HCT116 (cell line): ENCODE results near the gene CCSER1. TPM values are rescaled to one million over a fixed set of nuclear protein-coding genes. Genes with fewer than 3 reads are reported as not detected.

ENCODE experiments used
- ATAC-seq: fragments of 200-7000 bp; cut with Tn5 transposase; 2 replicates; pipeline ENCODE4 v1.9.1; 2020; ENCODE audit warnings: mild to moderate bottlenecking, moderate library complexity
- BruUV-seq: library from RNA; stranded (reverse); fragments of 400-500 nt; replicated peaks from 2 replicates; lab custom pipeline; 2021; lab: Mats Ljungman, UMichigan
- CTCF ChIA-PET: fragments of 300-600 bp; sonication (Branson Sonifier 250); formaldehyde crosslinking; loops from one replicate; lab custom pipeline; 2021; ENCODE audit warnings: antibody characterized with exemption; lab: Charles Lee
- POLR2A ChIA-PET: fragments of 300-600, 350-600 bp; sonication (Branson Sonifier 250); formaldehyde crosslinking; loops from one replicate; lab custom pipeline; 2021; ENCODE audit warnings: antibody characterized with exemption; lab: Charles Lee
- RAD21 ChIA-PET, 2 experiments: fragments of 300-600 bp; sonication (Branson Sonifier 250); formaldehyde crosslinking; loops; one replicate each; lab custom pipeline; 2023; ENCODE audit warnings: low total read pairs in 2 of 2; ENCODE audit not compliant: uncharacterized antibody in 2 of 2, unreplicated experiment in 2 of 2, low non-redundant PET in 1 of 2; lab: Charles Lee
- DNase-seq: peaks from one replicate; pipeline ENCODE4 v3.0.0-alpha.2; 2010; ENCODE audit warnings: low read depth, low spot score
- H2AFZ ChIP-seq: fragments of 200-600 bp; shearing (Covaris generic), sonication (generic); 2 replicates; pipeline ENCODE4 v1.6.1; 2017; ENCODE audit warnings: low read depth, mixed run types, mixed read lengths, antibody characterized with exemption, low read length; ENCODE audit not compliant: poor library complexity, severe bottlenecking
- H3K27ac ChIP-seq: 2 replicates; pipeline ENCODE4 v1.5.1; 2012; ENCODE audit warnings: low read depth, low read length
- H3K27me3 ChIP-seq: fragments of 200-600 bp; sonication (generic); 2 replicates; pipeline ENCODE4 v1.6.1; 2016; ENCODE audit warnings: mixed run types, low read length, mixed read lengths; ENCODE audit not compliant: insufficient read depth
- H3K36me3 ChIP-seq, 2 experiments: fragments of 200-500 bp in 1 of 2; fragments of 200-600 bp in 1 of 2; sonication (Bioruptor generic) in 1 of 2; sonication (generic) in 1 of 2; 2 replicates each; pipeline versions ENCODE4 v1.5.1 to v1.6.1; 2014 to 2016; ENCODE audit warnings: low read length in 2 of 2, inconsistent platforms in 1 of 2, mixed read lengths in 1 of 2, mixed run types in 1 of 2; ENCODE audit not compliant: insufficient read depth in 2 of 2, control insufficient read depth in 1 of 2
- H3K4me1 ChIP-seq, 2 experiments: fragments of 200-600 bp in 1 of 2; sonication (generic) in 1 of 2; 2 replicates each; pipeline versions ENCODE4 v1.5.1 to v1.6.1; 2012 to 2017; ENCODE audit warnings: low read length in 2 of 2, inconsistent platforms in 1 of 2, mild to moderate bottlenecking in 1 of 2, mixed read lengths in 1 of 2, mixed run types in 1 of 2, moderate library complexity in 1 of 2; ENCODE audit not compliant: insufficient read depth in 2 of 2, control insufficient read depth in 1 of 2
- H3K4me2 ChIP-seq: fragments of 200-600 bp; sonication (generic); 2 replicates; pipeline ENCODE4 v1.6.1; 2017; ENCODE audit warnings: mixed run types, low read length, mixed read lengths
- H3K4me3 ChIP-seq, 2 experiments: fragments of 200-600 bp in 1 of 2; sonication (generic) in 1 of 2; replicated peaks in 1 of 2; 2 replicates each; pipeline ENCODE4 v1.5.1; 2011 to 2016; ENCODE audit warnings: low read length in 2 of 2, control low read depth in 1 of 2, low read depth in 1 of 2, mild to moderate bottlenecking in 1 of 2, mixed read lengths in 1 of 2, mixed run types in 1 of 2
- H3K79me2 ChIP-seq: fragments of 200-600 bp; sonication (generic); 2 replicates; pipeline ENCODE4 v1.6.1; 2017; ENCODE audit warnings: mild to moderate bottlenecking, mixed run types, low read length, moderate library complexity, mixed read lengths; ENCODE audit not compliant: insufficient read depth
- H3K9ac ChIP-seq: fragments of 200-600 bp; sonication (generic); 2 replicates; pipeline ENCODE4 v1.6.1; 2016; ENCODE audit warnings: low read length, mixed read lengths
- H3K9me2 ChIP-seq: fragments of 200-600 bp; sonication (generic), shearing (Covaris generic); 2 replicates; pipeline ENCODE4 v1.6.1; 2017; ENCODE audit warnings: mixed run types, mild to moderate bottlenecking, moderate library complexity; ENCODE audit not compliant: insufficient read depth
- H3K9me3 ChIP-seq, 2 experiments: fragments of 200-500 bp in 1 of 2; fragments of 200-600 bp in 1 of 2; sonication (Bioruptor generic) in 1 of 2; sonication (generic) in 1 of 2; 2 replicates each; pipeline ENCODE4 v1.6.1; 2014 to 2017; ENCODE audit warnings: low read length in 2 of 2, mixed read lengths in 2 of 2, inconsistent platforms in 1 of 2, low read depth in 1 of 2, mild to moderate bottlenecking in 1 of 2, mixed run types in 1 of 2, moderate library complexity in 1 of 2; ENCODE audit not compliant: control insufficient read depth in 1 of 2, insufficient read depth in 1 of 2
- H4K20me1 ChIP-seq: fragments of 200-600 bp; sonication (generic), shearing (Covaris generic); 2 replicates; pipeline ENCODE4 v1.6.1; 2017; ENCODE audit warnings: mixed run types, mild to moderate bottlenecking, moderate library complexity; ENCODE audit not compliant: insufficient read depth
- CBX3 ChIP-seq: IDR thresholded peaks from 2 replicates; pipeline ENCODE4 v1.6.1; 2012; ENCODE audit warnings: low read depth
- CEBPB ChIP-seq: IDR thresholded peaks from 2 replicates; pipeline ENCODE4 v1.6.1; 2012; ENCODE audit warnings: low read depth
- EGR1 ChIP-seq: IDR thresholded peaks from 2 replicates; pipeline ENCODE4 v1.6.1; 2012; ENCODE audit warnings: low read depth
- ELF1 ChIP-seq: IDR thresholded peaks from 2 replicates; pipeline ENCODE4 v1.6.1; 2012; ENCODE audit warnings: low read depth, borderline replicate concordance
- EZH2 ChIP-seq: fragments of 200-600 bp; sonication (generic); IDR thresholded peaks from 2 replicates; pipeline ENCODE4 v1.6.1; 2017; ENCODE audit warnings: antibody characterized with exemption, mixed run types
- EZH2phosphoT487 ChIP-seq: fragments of 200-600 bp; IDR thresholded peaks from 2 replicates; pipeline ENCODE4 v1.6.1; 2018; ENCODE audit warnings: antibody characterized with exemption, borderline replicate concordance
- FOSL1 ChIP-seq: IDR thresholded peaks from 2 replicates; pipeline ENCODE4 v1.6.1; 2012; ENCODE audit warnings: low read depth
- JUND ChIP-seq: IDR thresholded peaks from 2 replicates; pipeline ENCODE4 v1.6.1; 2012
- POLR2A ChIP-seq: IDR thresholded peaks from 2 replicates; pipeline ENCODE4 v1.7.0; 2011; ENCODE audit warnings: borderline replicate concordance; ENCODE audit not compliant: insufficient read depth, insufficient read length; ENCODE audit errors: extremely low read depth
- POLR2AphosphoS5 ChIP-seq: IDR thresholded peaks from 2 replicates; pipeline ENCODE4 v1.6.1; 2011; ENCODE audit warnings: mild to moderate bottlenecking, low read depth, low read length, moderate library complexity
- RAD21 ChIP-seq: IDR thresholded peaks from 2 replicates; pipeline ENCODE4 v1.6.1; 2012; ENCODE audit warnings: low read depth, mild to moderate bottlenecking
- SIN3A ChIP-seq: IDR thresholded peaks from 2 replicates; pipeline ENCODE4 v1.6.1; 2012; ENCODE audit warnings: low read depth
- SP1 ChIP-seq: IDR thresholded peaks from 2 replicates; pipeline ENCODE4 v1.6.1; 2012; ENCODE audit warnings: low read depth
- SRF ChIP-seq: IDR thresholded peaks from 2 replicates; pipeline ENCODE4 v1.6.1; 2012; ENCODE audit warnings: low read depth
- TCF7L2 ChIP-seq: IDR thresholded peaks from 2 replicates; pipeline ENCODE4 v1.7.0; 2011; ENCODE audit warnings: borderline replicate concordance, inconsistent platforms; ENCODE audit not compliant: insufficient read depth, insufficient read length; ENCODE audit errors: extremely low read depth
- ZFX ChIP-seq: fragments of 450-650 bp; IDR thresholded peaks from 2 replicates; pipeline ENCODE4 v1.6.1; 2017
- ZNF274 ChIP-seq: fragments of 200-500 bp; sonication (Bioruptor generic); IDR thresholded peaks from 2 replicates; pipeline ENCODE4 v1.6.1; 2014; ENCODE audit warnings: mild to moderate bottlenecking, low read depth, low read length, inconsistent platforms
- intact Hi-C: fragments of 100-400 bp; cut with micrococcal nuclease; formaldehyde crosslinking; loops from 2 replicates; pipeline ENCODE4 v1.10.0; 2022
- total RNA-seq: library from RNA; stranded (reverse); gene quantifications from one replicate; pipeline ENCODE4 v1.2.1, GENCODE V29; 2021; ENCODE audit not compliant: unreplicated experiment
- TF ChIP-seq, protein P1 (sequence below), 3 experiments: fragments of 200-600 bp in 1 of 3; sonication (generic) in 1 of 3; IDR thresholded peaks in 2 of 3; conservative IDR thresholded peaks in 1 of 3; 2 replicates each; pipeline ENCODE4 v1.5.1; 2012 to 2017; ENCODE audit warnings: low read depth in 2 of 3, low read length in 2 of 3, antibody characterized with exemption in 1 of 3, borderline replicate concordance in 1 of 3, control low read depth in 1 of 3, mild to moderate bottlenecking in 1 of 3, mixed read lengths in 1 of 3, mixed run types in 1 of 3, moderate library complexity in 1 of 3; ENCODE audit not compliant: insufficient read depth in 1 of 3
- TF ChIP-seq, protein P2 (sequence below): IDR thresholded peaks from 2 replicates; pipeline ENCODE4 v1.6.1; 2012; ENCODE audit warnings: low read depth
- TF ChIP-seq, protein P3 (sequence below): IDR thresholded peaks from 2 replicates; pipeline ENCODE4 v1.6.1; 2012

Gene CCSER1
- total RNA-seq, 1 experiment from 2014 or later = 6.7 TPM

DNA sequence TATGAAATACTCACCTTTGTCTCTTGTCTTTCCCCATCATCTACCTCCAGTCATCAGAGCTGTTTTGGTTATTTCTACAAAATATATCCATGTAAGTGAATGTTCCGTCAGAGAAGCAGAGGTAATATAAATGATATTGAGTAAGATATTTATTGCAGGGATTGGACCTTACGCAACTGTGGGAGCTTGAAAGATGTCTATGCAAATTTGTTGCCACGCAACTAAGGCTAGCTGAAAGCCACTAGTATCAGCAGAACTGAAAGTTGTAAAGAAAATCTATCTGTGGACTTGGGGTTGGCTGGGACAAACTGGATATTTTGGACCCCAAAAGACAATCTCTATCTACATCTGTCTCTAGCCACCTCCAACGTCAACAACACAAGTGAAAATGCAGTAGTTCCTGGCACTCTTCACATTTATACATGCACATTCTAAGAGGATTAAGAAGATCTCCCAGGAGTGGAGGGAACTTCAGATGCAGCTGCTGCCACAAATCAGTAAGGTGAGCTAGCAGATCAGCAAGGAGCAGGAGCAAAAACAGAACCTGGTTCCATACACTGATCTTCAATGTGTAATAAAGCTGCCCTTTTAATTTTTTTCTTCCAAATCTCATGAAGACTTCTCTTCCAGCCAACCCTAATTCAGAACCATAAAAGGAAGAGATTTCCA, 8.5 kb upstream of the CCSER1 start:
- RAD21 ChIA-PET = no interaction called here
- H3K9me2 ChIP-seq = no peaks in the 10 kb centered on the region
- POLR2A ChIA-PET = interaction anchor here (1.7 kb wide), 1 partner anchor 10 kb away, joined by 3 read pairs; no protein-coding TSS in a partner anchor
- H3K27me3 ChIP-seq = no peaks in the 10 kb centered on the region
- no peak overlapping the region for H3K27ac ChIP-seq
- H3K4me2 ChIP-seq = no peak overlapping the region
- peaks cover 0 to 8% of the 10 kb centered on the region in 2 experiments; a peak in 2 of 4 replicates for H3K4me1 ChIP-seq
- peak overlapping the region; percentile 33 for H2AFZ ChIP-seq
- H4K20me1 ChIP-seq = no peaks in the 10 kb centered on the region
- H3K9me3 ChIP-seq = no peaks in the 10 kb centered on the region
- CTCF ChIA-PET = no interaction called here
- H3K4me3 ChIP-seq = no peak overlapping the region
- no peaks in the 10 kb centered on the region for H3K36me3 ChIP-seq
- no peak for TF ChIP-seq POLR2AphosphoS5
- no peak for TF ChIP-seq FOSL1
- TF ChIP-seq, protein P1, sequence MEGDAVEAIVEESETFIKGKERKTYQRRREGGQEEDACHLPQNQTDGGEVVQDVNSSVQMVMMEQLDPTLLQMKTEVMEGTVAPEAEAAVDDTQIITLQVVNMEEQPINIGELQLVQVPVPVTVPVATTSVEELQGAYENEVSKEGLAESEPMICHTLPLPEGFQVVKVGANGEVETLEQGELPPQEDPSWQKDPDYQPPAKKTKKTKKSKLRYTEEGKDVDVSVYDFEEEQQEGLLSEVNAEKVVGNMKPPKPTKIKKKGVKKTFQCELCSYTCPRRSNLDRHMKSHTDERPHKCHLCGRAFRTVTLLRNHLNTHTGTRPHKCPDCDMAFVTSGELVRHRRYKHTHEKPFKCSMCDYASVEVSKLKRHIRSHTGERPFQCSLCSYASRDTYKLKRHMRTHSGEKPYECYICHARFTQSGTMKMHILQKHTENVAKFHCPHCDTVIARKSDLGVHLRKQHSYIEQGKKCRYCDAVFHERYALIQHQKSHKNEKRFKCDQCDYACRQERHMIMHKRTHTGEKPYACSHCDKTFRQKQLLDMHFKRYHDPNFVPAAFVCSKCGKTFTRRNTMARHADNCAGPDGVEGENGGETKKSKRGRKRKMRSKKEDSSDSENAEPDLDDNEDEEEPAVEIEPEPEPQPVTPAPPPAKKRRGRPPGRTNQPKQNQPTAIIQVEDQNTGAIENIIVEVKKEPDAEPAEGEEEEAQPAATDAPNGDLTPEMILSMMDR (IDR thresholded peaks at IDR 0.05 in 2 of 3, conservative IDR thresholded peaks at IDR 0.05 in 1 of 3; ENCODE audit: borderline replicate concordance in 1 of 3, insufficient read depth in 1 of 3, low read depth in 2 of 3, low read length in 2 of 3) = no peak
- TF ChIP-seq CBX3 = no peak
- TF ChIP-seq RAD21 = no peak
- TF ChIP-seq EZH2phosphoT487 = no peak
- TF ChIP-seq ELF1 = no peak
- TF ChIP-seq POLR2A = no peak
- no peak for TF ChIP-seq JUND
- TF ChIP-seq, protein P2, sequence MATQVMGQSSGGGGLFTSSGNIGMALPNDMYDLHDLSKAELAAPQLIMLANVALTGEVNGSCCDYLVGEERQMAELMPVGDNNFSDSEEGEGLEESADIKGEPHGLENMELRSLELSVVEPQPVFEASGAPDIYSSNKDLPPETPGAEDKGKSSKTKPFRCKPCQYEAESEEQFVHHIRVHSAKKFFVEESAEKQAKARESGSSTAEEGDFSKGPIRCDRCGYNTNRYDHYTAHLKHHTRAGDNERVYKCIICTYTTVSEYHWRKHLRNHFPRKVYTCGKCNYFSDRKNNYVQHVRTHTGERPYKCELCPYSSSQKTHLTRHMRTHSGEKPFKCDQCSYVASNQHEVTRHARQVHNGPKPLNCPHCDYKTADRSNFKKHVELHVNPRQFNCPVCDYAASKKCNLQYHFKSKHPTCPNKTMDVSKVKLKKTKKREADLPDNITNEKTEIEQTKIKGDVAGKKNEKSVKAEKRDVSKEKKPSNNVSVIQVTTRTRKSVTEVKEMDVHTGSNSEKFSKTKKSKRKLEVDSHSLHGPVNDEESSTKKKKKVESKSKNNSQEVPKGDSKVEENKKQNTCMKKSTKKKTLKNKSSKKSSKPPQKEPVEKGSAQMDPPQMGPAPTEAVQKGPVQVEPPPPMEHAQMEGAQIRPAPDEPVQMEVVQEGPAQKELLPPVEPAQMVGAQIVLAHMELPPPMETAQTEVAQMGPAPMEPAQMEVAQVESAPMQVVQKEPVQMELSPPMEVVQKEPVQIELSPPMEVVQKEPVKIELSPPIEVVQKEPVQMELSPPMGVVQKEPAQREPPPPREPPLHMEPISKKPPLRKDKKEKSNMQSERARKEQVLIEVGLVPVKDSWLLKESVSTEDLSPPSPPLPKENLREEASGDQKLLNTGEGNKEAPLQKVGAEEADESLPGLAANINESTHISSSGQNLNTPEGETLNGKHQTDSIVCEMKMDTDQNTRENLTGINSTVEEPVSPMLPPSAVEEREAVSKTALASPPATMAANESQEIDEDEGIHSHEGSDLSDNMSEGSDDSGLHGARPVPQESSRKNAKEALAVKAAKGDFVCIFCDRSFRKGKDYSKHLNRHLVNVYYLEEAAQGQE = no peak
- no peak for TF ChIP-seq ZNF274
- TF ChIP-seq SRF = no peak
- TF ChIP-seq, protein P3, sequence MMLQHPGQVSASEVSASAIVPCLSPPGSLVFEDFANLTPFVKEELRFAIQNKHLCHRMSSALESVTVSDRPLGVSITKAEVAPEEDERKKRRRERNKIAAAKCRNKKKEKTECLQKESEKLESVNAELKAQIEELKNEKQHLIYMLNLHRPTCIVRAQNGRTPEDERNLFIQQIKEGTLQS = no peak
- no peak for TF ChIP-seq EGR1
- no peak for TF ChIP-seq CEBPB
- no peak for TF ChIP-seq SIN3A
- no peak for TF ChIP-seq ZFX
- no peak for TF ChIP-seq TCF7L2
- TF ChIP-seq EZH2 = no peak
- no peak for TF ChIP-seq SP1
- TF ChIP-seq, all 23 proteins: peak for 0
- Histone ChIP-seq H3K9ac (no peak overlapping the region), H3K79me2 (no peaks in the 10 kb centered on the region)
- ATAC-seq (no peak), DNase-seq (no peak)
- intact Hi-C loops = no loop called here
- no TSS peak for BruUV-seq
